Measurements from ENCODE around the gene KIF26A.

Gene KIF26A

GRCh38 chr14:104140463-104141331 lies 2.3 kb downstream of the KIF26A start:
- TF ChIP-seq CTCF (IDR thresholded peaks at IDR 0.05; ENCODE audit: borderline replicate concordance, insufficient read depth, low read depth, low read length): no peak
- H3K4me3 ChIP-seq (ENCODE audit: low read depth, low read length): no peak overlapping the region

GRCh38 chr14:104141621-104142091 lies 3.3 kb downstream of the KIF26A start:
- H3K4me3 ChIP-seq (ENCODE audit: low read depth, low read length): no peak overlapping the region
- no peak for TF ChIP-seq CTCF (IDR thresholded peaks at IDR 0.05; ENCODE audit: borderline replicate concordance, insufficient read depth, low read depth, low read length)

- no peak overlapping the region for H3K4me3 ChIP-seq (ENCODE audit: low read depth, low read length)
- TF ChIP-seq CTCF (IDR thresholded peaks at IDR 0.05; ENCODE audit: borderline replicate concordance, insufficient read depth, low read depth, low read length): no peak
Measured at GRCh38 chr14:104142136-104142945, 4.0 kb downstream of the KIF26A start.

GRCh38 chr14:104142946-104143470 lies 4.6 kb downstream of the KIF26A start:
- no peak for TF ChIP-seq CTCF (IDR thresholded peaks at IDR 0.05; ENCODE audit: borderline replicate concordance, insufficient read depth, low read depth, low read length)
- H3K4me3 ChIP-seq (ENCODE audit: low read depth, low read length): no peak overlapping the region

- no peak overlapping the region for H3K4me3 ChIP-seq (ENCODE audit: low read depth, low read length)
- no peak for TF ChIP-seq CTCF (IDR thresholded peaks at IDR 0.05; ENCODE audit: borderline replicate concordance, insufficient read depth, low read depth, low read length)
Measured at GRCh38 chr14:104143521-104144452, 5.4 kb downstream of the KIF26A start.

GRCh38 chr14:104144453-104144790 lies 6.0 kb downstream of the KIF26A start:
- no peak for TF ChIP-seq CTCF (IDR thresholded peaks at IDR 0.05; ENCODE audit: borderline replicate concordance, insufficient read depth, low read depth, low read length)

More at GRCh38 chr14:104144453-104144790, 6.0 kb downstream of the KIF26A start:
- H3K4me3 ChIP-seq (ENCODE audit: low read depth, low read length): no peak overlapping the region
